ENCODE measurements around the gene GIT1.

GIT1 gene

DNA sequence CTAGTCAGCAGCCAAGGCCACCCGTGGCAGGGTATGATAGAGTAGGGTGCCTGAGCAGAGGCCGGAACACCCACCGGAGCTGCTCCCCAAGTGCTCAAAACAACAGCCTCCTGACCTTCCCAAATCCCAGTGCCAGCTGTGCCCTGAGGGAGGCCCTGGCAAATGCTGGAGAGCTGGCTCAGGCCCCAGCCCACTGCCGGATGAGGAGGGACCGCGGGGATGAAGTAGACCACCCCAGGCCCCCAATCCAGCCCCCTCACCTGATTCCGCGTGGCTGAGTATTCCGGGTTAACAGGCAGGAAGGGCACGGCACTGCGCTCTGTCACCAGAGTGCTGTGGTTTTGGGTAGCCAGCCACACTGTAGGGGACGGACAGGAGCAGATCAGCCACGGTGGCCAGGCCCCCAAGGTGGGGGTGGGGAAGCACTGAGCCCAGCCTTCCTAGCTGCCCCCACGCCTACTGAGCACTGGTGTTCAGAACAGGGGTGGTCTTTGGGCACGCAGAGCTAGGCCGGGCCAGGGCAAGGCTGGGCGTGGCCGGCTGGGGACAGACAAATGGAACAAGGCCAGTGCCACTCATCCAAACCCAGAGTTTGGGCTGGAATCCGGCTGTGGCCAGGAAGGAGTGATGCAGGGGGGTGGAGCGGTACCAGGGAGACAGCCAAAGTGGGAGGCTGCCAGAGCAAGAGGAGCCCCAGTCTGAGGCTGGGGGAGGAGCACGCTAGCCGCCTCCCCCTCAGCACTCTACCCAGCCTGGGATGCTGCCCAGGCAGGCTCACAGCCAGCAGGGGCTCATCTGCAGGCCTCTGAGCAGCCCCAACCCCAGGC lies 11.8 kb downstream of the GIT1 start:
- DNase-seq (ENCODE audit: extremely low spot score), result no peak
- no peak for TF ChIP-seq TARDBP (IDR thresholded peaks at IDR 0.05)
- TF ChIP-seq CTBP1 (IDR thresholded peaks at IDR 0.05; ENCODE audit: borderline replicate concordance), result no peak
- no peak for TF ChIP-seq HDGF (IDR thresholded peaks at IDR 0.05; ENCODE audit: borderline replicate concordance)
- no peak for TF ChIP-seq BHLHE40 (IDR thresholded peaks at IDR 0.05; ENCODE audit: borderline replicate concordance)
- TF ChIP-seq ZNF384 (IDR thresholded peaks at IDR 0.05), result no peak
- no peak for TF ChIP-seq FOXA1 (IDR thresholded peaks at IDR 0.05)
- TF ChIP-seq ARNT (IDR thresholded peaks at IDR 0.05), result no peak
- TF ChIP-seq L3MBTL2 (conservative IDR thresholded peaks at IDR 0.05), result no peak
- no peak for TF ChIP-seq FOXM1 (IDR thresholded peaks at IDR 0.05; ENCODE audit: borderline replicate concordance)
- TF ChIP-seq SP1 (IDR thresholded peaks at IDR 0.05), result no peak
- CTCF ChIA-PET, result interaction anchor here (0.6 to 1.9 kb wide), 4 partner anchors 11 to 504 kb away, joined by 3 to 5 read pairs (median 5); partner anchors contain the start of gene ABHD15
- POLR2A ChIA-PET, result interaction anchor here (1.2 to 1.5 kb wide), 2 partner anchors 13 to 15 kb away, joined by 3 to 6 read pairs; partner anchors contain the start of gene ANKRD13B

DNA sequence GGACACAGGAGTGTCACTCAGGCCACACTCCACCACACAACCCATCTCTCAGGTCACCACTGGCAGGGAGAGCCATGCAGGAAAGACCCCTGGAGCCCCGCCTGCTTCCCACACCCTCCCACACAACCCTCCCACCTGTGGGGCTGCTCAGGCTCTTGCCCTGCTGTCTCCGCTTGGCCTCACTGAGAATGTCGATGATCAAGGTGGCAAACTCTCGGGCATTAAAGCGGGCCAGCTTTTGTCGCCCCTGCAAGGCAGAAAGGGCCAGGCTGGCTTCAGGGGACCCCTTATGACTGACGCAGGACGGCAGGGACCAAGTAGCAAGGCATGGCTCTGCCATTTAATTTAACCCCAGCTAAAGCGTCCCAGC lies 12.5 kb downstream of the GIT1 start:
- no peak for TF ChIP-seq L3MBTL2 (conservative IDR thresholded peaks at IDR 0.05)
- TF ChIP-seq LEF1 (IDR thresholded peaks at IDR 0.05; ENCODE audit: borderline replicate concordance), result no peak
- TF ChIP-seq HDGF (IDR thresholded peaks at IDR 0.05; ENCODE audit: borderline replicate concordance), result no peak
- TF ChIP-seq ELF4 (IDR thresholded peaks at IDR 0.05), result no peak
- no peak for TF ChIP-seq FOXK2 (IDR thresholded peaks at IDR 0.05)
- TF ChIP-seq PKNOX1 (IDR thresholded peaks at IDR 0.05), result no peak
- TF ChIP-seq FOXM1 (IDR thresholded peaks at IDR 0.05; ENCODE audit: borderline replicate concordance), result no peak
- no peak for TF ChIP-seq BHLHE40 (IDR thresholded peaks at IDR 0.05; ENCODE audit: borderline replicate concordance)
- TF ChIP-seq NFRKB (IDR thresholded peaks at IDR 0.05), result no peak
- no peak for TF ChIP-seq ARNT (IDR thresholded peaks at IDR 0.05)
- TF ChIP-seq SUZ12 (IDR thresholded peaks at IDR 0.05), result no peak
- no peak for DNase-seq (ENCODE audit: extremely low spot score)
- ChIA-PET POLR2A (interaction anchor here (1.2 to 1.5 kb wide), 2 partner anchors 14 to 15 kb away, joined by 3 to 6 read pairs; partner anchors contain the start of gene ANKRD13B), CTCF (interaction anchor here (0.6 to 1.9 kb wide), 5 partner anchors 11 to 505 kb away, joined by 3 to 5 read pairs (median 5); partner anchors contain the start of gene ABHD15)

DNA sequence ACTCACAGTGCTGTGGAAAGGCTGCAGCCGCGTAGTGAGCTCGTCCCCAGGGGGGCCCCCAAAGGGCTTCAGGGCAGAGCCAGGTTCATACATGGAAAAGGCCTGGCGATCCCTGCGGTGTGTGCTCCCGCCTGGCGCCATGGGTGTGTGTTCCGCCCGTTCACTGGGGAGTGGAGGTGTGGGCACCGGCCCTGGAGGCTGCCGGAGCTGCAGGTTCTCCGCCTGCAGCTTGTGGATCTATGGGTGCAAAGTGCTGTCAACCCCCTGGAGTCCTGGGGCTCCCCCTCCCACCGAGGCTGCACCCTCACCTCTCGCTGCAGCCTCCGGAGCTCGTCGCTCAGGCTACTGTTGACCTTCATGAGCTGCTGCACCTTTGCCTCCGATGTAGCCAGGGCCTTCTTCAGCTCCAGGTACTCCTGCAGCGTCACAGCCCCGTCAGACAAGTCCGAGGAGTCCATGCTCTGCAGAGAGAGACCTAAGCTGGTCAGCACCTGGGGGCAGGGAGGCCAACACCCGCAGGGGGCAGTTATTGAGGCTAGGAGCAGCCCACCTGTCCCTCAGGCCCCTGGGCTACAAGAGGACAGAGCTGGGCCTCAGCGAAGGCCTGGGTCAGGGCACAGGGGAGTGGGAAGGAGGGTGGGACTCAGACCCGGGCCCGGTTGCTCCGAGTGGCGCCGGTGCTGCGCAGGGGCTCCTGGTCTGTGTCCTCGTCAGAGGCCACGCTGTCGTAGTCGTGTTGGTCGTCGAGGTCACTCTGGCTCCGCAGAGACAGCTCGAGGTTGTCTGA lies 13.0 kb downstream of the GIT1 start:
- TF ChIP-seq HDGF (IDR thresholded peaks at IDR 0.05; ENCODE audit: borderline replicate concordance) (no peak), ARNT (IDR thresholded peaks at IDR 0.05) (no peak), CTBP1 (IDR thresholded peaks at IDR 0.05; ENCODE audit: borderline replicate concordance) (no peak), SUZ12 (IDR thresholded peaks at IDR 0.05) (no peak), FOXA1 (IDR thresholded peaks at IDR 0.05) (no peak), ZNF384 (IDR thresholded peaks at IDR 0.05) (no peak), BHLHE40 (IDR thresholded peaks at IDR 0.05; ENCODE audit: borderline replicate concordance) (no peak), NFRKB (IDR thresholded peaks at IDR 0.05) (no peak)
- ChIA-PET POLR2A (interaction anchor here (1.2 to 1.5 kb wide), 2 partner anchors 15 to 16 kb away, joined by 3 to 6 read pairs; partner anchors contain the start of gene ANKRD13B), CTCF (interaction anchor here (0.6 to 1.9 kb wide), 4 partner anchors 10 to 505 kb away, joined by 3 to 5 read pairs (median 4); partner anchors contain the start of gene ABHD15)
- no peak for DNase-seq (ENCODE audit: extremely low spot score)

DNA sequence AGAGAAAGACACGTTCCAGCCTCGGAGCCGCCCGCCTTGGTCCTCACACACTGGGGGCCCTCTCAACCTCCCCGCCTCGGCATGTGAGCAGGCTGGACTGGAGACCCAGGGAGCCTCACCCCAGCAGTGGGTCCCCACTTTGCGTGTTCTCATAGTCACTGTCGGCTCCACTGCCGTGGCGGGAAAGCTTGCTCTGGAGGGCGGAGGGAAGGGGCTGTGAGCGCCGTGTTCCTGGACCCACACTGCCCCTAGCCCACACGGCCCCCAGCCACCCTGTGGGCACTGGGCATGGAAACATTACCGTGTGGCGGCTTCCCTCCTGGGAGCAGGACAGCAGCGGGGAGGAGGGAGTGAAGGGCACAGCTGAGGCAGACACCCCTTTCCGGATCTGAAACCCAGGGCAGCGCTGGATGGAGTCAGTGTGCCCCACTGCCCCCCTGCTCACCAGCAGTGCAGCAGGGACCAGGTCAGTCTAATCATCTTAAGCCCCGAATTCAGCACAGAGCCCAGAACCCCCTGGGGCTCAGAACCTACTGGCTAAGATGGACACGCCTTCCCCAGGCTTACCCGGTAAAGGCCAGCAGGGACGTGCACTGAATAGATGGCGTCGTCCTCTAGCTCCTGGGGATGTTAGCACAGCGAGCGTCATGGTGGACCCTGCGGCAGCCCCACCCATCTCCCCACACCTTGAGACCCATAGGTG lies 13.8 kb downstream of the GIT1 start:
- no peak for TF ChIP-seq SUZ12 (IDR thresholded peaks at IDR 0.05)
- no peak for TF ChIP-seq ELF4 (IDR thresholded peaks at IDR 0.05)
- TF ChIP-seq TARDBP (IDR thresholded peaks at IDR 0.05), result no peak
- TF ChIP-seq PKNOX1 (IDR thresholded peaks at IDR 0.05), result no peak
- no peak for TF ChIP-seq LEF1 (IDR thresholded peaks at IDR 0.05; ENCODE audit: borderline replicate concordance)
- TF ChIP-seq NFRKB (IDR thresholded peaks at IDR 0.05), result no peak
- TF ChIP-seq FOXK2 (IDR thresholded peaks at IDR 0.05), result no peak
- TF ChIP-seq L3MBTL2 (conservative IDR thresholded peaks at IDR 0.05), result no peak
- TF ChIP-seq HDGF (IDR thresholded peaks at IDR 0.05; ENCODE audit: borderline replicate concordance), result no peak
- no peak for TF ChIP-seq FOXA1 (IDR thresholded peaks at IDR 0.05)
- no peak for TF ChIP-seq ARNT (IDR thresholded peaks at IDR 0.05)
- TF ChIP-seq SP1 (IDR thresholded peaks at IDR 0.05), result no peak
- ChIA-PET CTCF (interaction anchor here (0.5 to 1.9 kb wide), 3 partner anchors 9 to 15 kb away, joined by 4 to 5 read pairs (median 5); partner anchors contain the start of gene ABHD15), POLR2A (interaction anchor here (0.8 to 1.5 kb wide), 2 partner anchors 15 to 505 kb away, joined by 3 to 6 read pairs; no protein-coding TSS in a partner anchor)
- no peak for DNase-seq (ENCODE audit: extremely low spot score)

DNA sequence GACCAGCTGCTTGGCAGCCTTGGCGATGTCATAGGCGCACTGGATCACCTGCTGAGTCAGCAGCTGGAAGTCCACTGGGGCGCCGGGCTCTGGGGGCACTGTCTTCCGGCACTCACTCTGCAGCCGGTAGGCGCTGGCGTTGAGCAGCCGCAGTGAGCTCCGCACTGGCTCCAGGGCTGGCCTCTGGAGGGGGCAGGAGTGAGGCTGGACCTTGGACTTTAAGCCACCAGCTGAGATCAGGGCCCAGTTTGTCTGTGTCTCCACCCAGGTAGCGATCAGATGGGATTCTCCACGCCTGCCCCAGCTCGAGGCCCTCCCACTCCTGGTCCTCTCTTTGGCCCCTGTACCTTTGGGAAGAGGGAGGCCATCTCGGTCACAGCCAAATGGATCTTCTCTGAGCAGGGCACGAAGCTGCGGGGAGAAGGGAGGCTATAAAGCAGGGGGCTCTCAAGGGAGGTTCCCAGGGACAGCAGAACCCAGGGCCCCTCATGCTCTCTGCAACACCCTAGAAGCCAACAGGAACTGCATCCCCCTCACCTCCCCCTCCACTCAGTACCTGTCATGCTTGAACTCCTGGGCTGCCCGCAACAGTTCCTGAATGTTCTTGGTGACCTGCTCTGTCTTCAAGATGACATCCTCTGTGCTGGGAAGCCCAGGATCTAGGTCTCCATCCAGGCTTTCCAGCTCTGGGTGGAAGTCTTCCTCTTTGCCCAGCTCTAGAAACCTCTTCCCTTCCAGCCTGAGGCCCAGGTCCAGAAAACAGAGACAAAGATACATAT lies 14.5 kb downstream of the GIT1 start:
- no peak for DNase-seq (ENCODE audit: extremely low spot score)

More for the DNA sequence above, 14.5 kb downstream of the GIT1 start:
- ChIA-PET CTCF (interaction anchor here (0.5 to 2.1 kb wide), 2 partner anchors 15 to 18 kb away, joined by 5 to 7 read pairs; partner anchors contain the start of gene ANKRD13B), POLR2A (interaction anchor here (0.8 to 1.2 kb wide), 2 partner anchors 10 to 506 kb away, joined by 3 read pairs; no protein-coding TSS in a partner anchor)
- TF ChIP-seq SP1 (IDR thresholded peaks at IDR 0.05) (no peak), BHLHE40 (IDR thresholded peaks at IDR 0.05; ENCODE audit: borderline replicate concordance) (no peak), ARNT (IDR thresholded peaks at IDR 0.05) (no peak), ZNF384 (IDR thresholded peaks at IDR 0.05) (no peak), NFRKB (IDR thresholded peaks at IDR 0.05) (no peak), FOXA1 (IDR thresholded peaks at IDR 0.05) (no peak), TARDBP (IDR thresholded peaks at IDR 0.05) (no peak), FOXK2 (IDR thresholded peaks at IDR 0.05) (no peak), PKNOX1 (IDR thresholded peaks at IDR 0.05) (no peak), LEF1 (IDR thresholded peaks at IDR 0.05; ENCODE audit: borderline replicate concordance) (no peak), FOXM1 (IDR thresholded peaks at IDR 0.05; ENCODE audit: borderline replicate concordance) (no peak), ELF4 (IDR thresholded peaks at IDR 0.05) (no peak), L3MBTL2 (conservative IDR thresholded peaks at IDR 0.05) (no peak)

Measured in HEK293T (cell line).